ENCODE data around the gene UBXN1.

Gene UBXN1

GRCh38 chr11:62678770-62679696 is at the start of gene UBXN1:
Gene UBXN1 (minus strand): TSS chr11:62679073. CDS start chr11:62678923, 150 bp downstream.
- DNase-seq = peak; percentile 87 to 94

- DNase-seq = peak; percentile 93 to 96
These were observed 49.5 kb upstream of the UBXN1 start, which contains the start of gene TTC9C for GRCh38 chr11:62728171-62728988. Gene TTC9C (plus strand): TSS chr11:62728486. CDS start chr11:62728849, 363 bp downstream.

GRCh38 chr11:62727872-62728170 is 48.9 kb upstream of the UBXN1 start:
- peak; percentile 99 for DNase-seq

- peak; percentile 99 to 100 for DNase-seq
These were observed 48.4 kb upstream of the UBXN1 start, which contains the start of gene HNRNPUL2 for GRCh38 chr11:62727165-62727871. Gene HNRNPUL2 (minus strand): TSS chr11:62727457. CDS start chr11:62727156, 301 bp downstream.

DNA sequence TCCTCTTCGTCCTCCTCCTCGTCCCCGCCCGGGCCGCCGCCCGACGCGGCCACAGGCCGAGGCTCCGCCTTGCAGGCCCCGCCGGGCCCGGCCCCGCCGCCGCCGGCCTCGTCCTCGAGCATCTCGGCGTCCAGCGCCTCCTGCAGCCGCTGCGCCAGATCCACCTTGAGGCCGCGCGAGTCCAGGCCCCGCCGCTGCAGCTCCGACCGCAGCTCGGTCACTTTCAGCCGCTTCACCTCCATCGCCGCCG is 48.0 kb upstream of the UBXN1 start:
- no peak for DNase-seq

DNA sequence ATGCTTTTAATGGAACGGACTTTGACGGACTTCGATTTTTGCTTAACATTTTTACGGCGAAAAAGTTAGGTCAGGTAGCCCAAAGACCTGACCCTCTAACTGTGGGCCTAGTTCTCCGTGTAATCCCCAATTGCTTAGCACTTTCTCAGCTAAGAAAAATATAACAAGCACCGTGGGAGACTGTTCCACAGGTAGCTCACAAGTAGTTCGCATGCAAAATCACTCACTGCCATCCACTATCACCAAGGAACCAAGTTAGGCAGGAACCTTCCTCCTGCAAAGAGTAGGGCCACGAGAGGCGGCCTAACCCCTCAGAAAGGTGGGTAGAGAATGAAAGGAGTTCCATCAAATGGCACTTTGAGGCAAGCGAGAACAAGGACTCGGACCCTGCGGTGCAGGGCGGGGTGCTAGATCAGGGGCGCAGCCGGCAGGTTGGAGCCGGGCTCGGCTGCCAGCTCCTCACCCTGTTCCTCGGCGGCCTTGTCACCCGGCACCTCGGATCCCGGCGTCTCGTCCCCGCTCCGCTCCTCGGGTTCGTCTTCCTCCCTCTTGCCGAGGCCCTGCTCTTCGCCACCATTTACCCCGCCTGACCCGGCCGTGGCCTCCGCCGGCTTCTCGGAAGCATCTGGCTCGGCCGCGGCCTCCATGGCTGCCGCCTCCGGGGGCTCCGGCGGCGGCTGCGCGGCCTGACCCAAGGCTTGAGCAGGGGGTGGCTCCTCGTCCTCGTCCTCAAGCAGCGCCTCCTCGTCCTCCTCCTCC is 47.5 kb upstream of the UBXN1 start:
- DNase-seq = peak in 1 of 2 experiments; percentile 52

- DNase-seq = peak in 1 of 2 experiments; percentile 19
These were observed 46.8 kb upstream of the UBXN1 start for GRCh38 chr11:62725646-62726045.

DNA sequence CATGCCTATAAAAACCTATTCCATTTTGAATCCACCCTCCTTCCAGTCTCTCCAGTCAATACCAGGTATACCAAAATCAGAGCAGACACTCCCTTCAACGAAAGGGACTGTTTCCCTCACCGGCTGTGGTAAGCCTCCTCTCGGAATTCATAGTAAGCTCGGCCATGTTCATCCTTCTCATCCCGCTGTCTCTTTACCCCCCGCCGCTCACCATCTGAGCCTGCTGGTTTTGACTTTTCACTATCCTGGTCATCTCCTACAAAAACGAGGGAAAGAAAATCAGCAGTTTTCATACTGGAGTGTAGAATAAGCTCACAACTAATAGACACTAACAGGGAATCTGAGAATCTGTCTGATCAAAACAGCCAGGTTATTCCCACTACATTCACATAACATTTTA is 45.3 kb upstream of the UBXN1 start:
- no peak for DNase-seq

DNA sequence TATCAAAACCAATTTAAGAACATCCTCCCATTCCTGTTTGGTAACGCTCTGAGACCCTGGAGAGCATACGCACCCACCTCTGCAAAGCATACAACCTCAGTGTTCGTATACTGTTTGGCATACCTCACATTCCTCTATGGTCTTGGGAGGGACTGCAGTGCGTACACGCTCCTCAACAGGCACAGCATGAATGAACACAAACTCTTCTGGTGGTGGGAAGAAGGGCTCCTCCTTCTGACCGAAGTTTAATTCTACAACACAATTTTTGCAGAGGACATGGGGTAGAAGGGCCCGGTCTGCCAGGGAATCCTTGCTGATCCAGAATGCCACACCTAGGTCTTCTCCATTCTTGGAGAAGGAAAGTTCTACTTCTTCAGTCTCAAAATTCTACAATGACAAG is 43.1 kb upstream of the UBXN1 start:
- peak in 1 of 2 experiments; percentile 39 for DNase-seq

DNA sequence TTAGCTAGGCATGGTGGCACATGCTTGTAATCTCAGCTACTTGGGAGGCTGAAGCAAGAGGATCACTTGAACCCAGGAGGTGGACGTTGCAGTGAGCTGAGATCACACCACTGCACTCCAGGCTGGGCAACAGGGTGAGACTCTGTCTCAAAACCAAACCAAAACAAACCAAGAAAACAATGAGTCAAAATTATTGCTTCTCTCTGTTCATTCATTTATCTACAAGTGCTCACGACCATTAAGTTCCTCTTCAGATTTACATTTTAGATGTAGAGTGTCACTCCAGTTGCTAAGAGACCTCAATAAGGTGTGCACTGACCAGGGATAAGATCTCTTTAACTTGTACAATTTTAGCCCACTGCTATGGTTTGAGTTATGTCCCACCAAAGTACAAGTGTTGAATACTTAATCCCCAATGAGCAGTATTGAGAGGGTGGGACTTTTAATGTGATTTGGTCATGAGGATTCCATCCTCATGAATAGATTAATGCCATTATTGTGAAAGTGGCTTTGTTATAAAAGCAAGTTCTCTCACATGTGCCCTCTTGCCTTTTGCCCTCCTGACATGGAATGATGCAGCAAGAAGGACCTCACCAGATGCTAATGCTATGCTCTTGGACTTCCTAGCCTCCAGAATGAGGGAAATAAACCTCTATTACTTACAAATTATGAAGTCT is 40.6 kb upstream of the UBXN1 start:
- no peak for DNase-seq

DNA sequence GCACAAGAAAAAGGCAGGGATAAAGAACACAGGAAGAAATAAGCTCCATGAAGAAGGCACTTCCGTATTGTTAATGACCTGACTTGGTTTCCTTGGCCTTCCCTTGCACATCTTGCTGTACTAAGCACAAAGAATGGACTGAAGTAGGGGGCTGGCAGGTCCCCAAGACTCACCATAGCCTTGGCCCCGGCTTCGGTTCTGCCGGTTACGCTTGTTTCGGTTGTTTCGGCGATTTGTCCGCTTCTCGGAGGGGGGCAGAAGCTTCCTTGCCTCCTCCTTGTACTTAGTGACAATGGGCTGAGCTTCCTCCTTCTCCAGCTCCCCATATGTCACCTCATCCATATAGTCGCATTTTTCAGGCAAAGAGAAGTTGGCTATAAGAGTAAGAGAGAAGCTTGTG is 37.9 kb upstream of the UBXN1 start:
- DNase-seq = no peak

GRCh38 chr11:62716206-62716605 is 37.3 kb upstream of the UBXN1 start:
- DNase-seq = no peak

DNA sequence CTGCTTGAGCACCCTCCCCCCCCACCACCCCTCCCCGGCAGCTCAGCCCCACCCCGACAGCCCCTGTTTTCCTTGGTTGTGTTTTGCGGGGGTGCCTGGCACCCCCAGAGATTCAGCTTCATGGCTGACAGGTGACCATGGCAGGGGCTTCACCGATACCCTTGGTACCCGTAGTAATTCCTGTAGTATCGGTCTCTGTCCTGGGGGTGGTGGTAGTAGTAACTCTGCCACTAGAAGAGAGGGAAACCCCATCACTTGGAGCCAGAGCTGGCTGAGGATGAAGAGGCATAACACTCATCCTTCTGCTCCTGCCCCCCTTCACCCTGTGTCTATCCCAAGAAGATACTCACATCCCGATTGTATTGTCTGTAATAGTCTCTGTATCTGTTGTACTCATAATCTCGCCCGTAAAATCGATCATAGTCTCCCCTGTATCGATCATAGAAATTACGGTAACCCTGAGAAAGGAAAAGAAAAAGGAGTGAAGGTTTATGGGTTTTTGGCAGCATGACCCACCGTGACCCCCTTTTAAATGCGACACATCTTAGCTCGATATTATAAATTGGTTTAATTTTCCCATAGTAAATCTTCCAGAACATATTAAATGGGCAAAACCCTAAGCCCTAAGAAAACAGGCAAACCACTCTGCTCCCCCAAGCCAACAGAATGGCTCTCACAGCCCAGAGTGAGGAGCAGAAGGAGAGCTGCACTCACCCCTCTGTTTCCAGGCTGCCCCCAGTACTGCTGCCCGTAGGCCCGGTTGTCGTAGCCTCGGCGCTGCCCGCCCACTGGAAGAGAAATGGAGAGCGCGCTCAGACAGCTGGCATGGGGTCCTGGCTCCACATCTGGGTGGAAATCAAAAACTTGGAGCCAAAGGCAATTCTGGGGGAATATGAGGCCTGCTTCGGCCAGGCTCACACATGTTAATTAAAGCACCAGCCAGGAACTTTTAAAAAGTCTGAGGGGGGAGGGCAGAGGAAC is 36.6 kb upstream of the UBXN1 start:
- DNase-seq = no peak

DNA sequence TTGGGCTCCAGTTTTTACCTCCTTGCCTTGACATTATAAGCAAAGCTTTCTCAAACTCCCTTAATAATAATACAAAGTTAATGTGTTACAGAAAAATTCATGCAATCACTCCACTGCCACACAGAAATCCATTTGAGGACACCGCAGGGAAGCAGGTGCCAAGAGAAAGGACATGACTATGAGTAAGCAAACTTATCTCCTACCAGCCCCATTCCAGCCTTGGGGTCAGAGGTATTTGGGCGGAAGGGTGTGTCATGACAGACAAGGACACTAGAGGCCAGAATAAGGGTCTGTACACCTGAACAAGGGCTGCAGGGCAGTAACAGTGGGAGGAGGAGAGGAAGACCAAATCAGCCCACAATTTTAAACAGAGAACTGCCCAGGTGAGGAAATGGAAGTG is 34.5 kb upstream of the UBXN1 start:
- DNase-seq = no peak

- DNase-seq = no peak
These were observed 34.0 kb upstream of the UBXN1 start for GRCh38 chr11:62712861-62713260.

DNA sequence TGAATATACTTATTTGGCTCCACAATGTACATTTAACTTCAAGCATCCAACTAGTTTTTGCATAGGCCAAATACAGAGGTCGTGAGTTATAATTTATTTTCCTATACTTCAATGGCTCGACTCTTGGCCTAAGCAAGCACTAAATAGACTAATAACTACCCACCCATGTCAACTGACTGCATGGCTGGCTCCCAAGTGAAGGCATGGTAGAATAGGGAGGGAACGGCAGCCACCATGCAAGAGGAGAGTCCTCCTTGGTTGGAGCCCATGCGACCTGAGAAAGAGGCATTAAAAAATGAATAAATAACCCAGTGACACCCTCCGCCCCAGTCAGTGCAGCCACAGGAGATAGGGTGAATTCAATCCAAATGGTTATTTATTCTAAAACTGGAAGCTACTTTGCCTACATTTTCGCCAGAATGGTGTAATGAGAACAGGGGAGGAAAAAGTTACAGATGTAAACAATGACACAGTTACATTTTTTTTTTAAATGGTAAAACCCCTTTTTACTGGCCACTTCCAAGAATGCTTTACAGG is 33.5 kb upstream of the UBXN1 start:
- no peak for DNase-seq

GRCh38 chr11:62710001-62710345 is 31.1 kb upstream of the UBXN1 start:
- DNase-seq = no peak

- DNase-seq = peak; percentile 98 to 99
These were observed 30.6 kb upstream of the UBXN1 start for GRCh38 chr11:62709247-62710000.

GRCh38 chr11:62708793-62709192 is 29.9 kb upstream of the UBXN1 start:
- peak in 1 of 2 experiments; percentile 62 for DNase-seq

DNA sequence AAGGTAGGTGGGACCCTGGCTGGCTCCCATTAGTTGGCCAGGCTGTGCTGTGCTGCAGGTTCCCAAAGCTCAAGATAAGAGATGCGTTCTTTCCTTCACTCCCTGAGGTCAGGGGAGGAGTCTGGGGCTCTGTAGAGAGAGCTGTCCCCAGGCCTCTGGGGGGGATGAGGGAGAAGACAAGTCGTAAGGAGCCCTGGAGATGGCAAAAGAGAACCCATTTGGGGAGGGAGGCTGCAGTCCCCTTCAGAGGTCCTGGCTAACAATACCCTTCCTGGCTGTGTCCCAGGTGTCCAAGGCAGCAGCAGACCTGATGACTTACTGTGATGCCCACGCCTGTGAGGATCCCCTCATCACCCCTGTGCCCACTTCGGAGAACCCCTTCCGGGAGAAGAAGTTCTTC is 29.5 kb upstream of the UBXN1 start:
- peak in 1 of 2 experiments; percentile 41 for DNase-seq
